ENCODE data around the gene GDF11. TPM values are rescaled to one million over a fixed set of nuclear protein-coding genes. Genes with fewer than 3 reads are reported as not detected.

GDF11 gene
- polyA plus RNA-seq, 2 of the 4 experiments (the other 2 are of a cell fraction): 1.2 to 3.6 TPM

- no peaks in the 10 kb centered on the region for H3K4me1 ChIP-seq
- FAIRE-seq (no peak), ATAC-seq (no peak), DNase-seq (ENCODE audit: low read depth in 1 of 2, low spot score in 1 of 2) (no peak)
- H3K4me2 ChIP-seq: no peak overlapping the region
- ChIA-PET POLR2A (no interaction called here), CTCF (interaction anchor here (0.8 to 2.2 kb wide), 5 partner anchors 10 to 39 kb away, joined by 3 to 7 read pairs (median 3); no protein-coding TSS in a partner anchor)
- TF ChIP-seq RARB (CRISPR knock-in tag; IDR thresholded peaks at IDR 0.05): no peak
- TF ChIP-seq HDAC2 (IDR thresholded peaks at IDR 0.05): no peak
- no peak for TF ChIP-seq EHF (CRISPR knock-in tag; IDR thresholded peaks at IDR 0.05)
- TF ChIP-seq ZNF302 (CRISPR knock-in tag; IDR thresholded peaks at IDR 0.05): no peak
- TF ChIP-seq KDM1A (IDR thresholded peaks at IDR 0.05; ENCODE audit: low read depth): no peak
- TF ChIP-seq POLR2A (IDR thresholded peaks at IDR 0.05; ENCODE audit: low read length): no peak
- TF ChIP-seq ATOH8 (CRISPR knock-in tag; IDR thresholded peaks at IDR 0.05; ENCODE audit: low read depth): no peak
- TF ChIP-seq, protein P1, sequence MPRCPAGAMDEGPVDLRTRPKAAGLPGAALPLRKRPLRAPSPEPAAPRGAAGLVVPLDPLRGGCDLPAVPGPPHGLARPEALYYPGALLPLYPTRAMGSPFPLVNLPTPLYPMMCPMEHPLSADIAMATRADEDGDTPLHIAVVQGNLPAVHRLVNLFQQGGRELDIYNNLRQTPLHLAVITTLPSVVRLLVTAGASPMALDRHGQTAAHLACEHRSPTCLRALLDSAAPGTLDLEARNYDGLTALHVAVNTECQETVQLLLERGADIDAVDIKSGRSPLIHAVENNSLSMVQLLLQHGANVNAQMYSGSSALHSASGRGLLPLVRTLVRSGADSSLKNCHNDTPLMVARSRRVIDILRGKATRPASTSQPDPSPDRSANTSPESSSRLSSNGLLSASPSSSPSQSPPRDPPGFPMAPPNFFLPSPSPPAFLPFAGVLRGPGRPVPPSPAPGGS (IDR thresholded peaks at IDR 0.05): no peak
- TF ChIP-seq, protein P2, sequence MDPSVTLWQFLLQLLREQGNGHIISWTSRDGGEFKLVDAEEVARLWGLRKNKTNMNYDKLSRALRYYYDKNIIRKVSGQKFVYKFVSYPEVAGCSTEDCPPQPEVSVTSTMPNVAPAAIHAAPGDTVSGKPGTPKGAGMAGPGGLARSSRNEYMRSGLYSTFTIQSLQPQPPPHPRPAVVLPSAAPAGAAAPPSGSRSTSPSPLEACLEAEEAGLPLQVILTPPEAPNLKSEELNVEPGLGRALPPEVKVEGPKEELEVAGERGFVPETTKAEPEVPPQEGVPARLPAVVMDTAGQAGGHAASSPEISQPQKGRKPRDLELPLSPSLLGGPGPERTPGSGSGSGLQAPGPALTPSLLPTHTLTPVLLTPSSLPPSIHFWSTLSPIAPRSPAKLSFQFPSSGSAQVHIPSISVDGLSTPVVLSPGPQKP (IDR thresholded peaks at IDR 0.05; ENCODE audit: low read depth, low read length): no peak
- H3K27ac ChIP-seq: no peak overlapping the region
- H3K4me3 ChIP-seq: no peak overlapping the region
- 0 out of 3 replicates have a peak, but pooled peaks cover 2% of the 10 kb centered on the region for H3K9me3 ChIP-seq
Observed at GRCh38 chr12:55762646-55763045, 19.7 kb downstream of the GDF11 start.

DNA sequence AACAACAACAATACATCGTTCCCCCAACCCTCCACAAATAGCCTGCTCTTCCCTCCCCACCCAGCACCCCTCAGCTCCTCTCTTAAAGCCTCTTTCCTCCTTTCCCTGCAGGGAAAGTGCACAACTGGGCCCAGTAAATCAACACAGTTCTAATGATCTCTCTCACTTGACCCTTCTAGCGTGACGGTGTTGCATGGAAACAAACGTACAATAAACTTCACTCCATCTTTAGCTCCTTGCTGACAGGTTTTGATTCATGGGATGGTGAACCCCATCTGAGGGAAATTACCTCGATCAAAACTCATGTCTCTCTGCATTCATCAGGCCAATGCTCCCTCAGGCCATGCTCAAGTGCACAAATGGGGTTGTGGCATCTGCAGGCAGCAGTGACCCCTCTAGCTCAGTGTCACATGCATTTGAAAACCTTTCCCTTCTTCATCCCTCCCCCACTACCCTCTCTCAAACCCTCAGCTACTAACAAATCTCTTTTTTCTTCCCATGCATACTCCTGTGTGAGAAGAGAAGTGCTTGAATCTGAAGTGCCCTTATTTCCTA is 22.9 kb downstream of the GDF11 start:
- 86% methylated on average over 5 of the region's 5 CpGs for WGBS (ENCODE audit: missing lambda C conversion rate)
- FAIRE-seq: no peak
- no peak overlapping the region for H3K27ac ChIP-seq
- no peak; a peak in 1 of 6 replicates for ATAC-seq
- ChIA-PET CTCF (interaction anchor here (0.7 to 1.2 kb wide), 5 partner anchors 13 to 27 kb away, joined by 3 to 7 read pairs (median 3); no protein-coding TSS in a partner anchor), POLR2A (no interaction called here)
- DNase-seq (ENCODE audit: low read depth in 1 of 2, low spot score in 1 of 2): no peak
- TF ChIP-seq JUN (IDR thresholded peaks at IDR 0.05) (no peak), RNF2 (IDR thresholded peaks at IDR 0.05; ENCODE audit: borderline replicate concordance, low read depth) (no peak), RFX5 (IDR thresholded peaks at IDR 0.05) (no peak), CBX8 (IDR thresholded peaks at IDR 0.05) (no peak), ATOH8 (CRISPR knock-in tag; IDR thresholded peaks at IDR 0.05; ENCODE audit: low read depth) (no peak), FOSB (CRISPR knock-in tag; IDR thresholded peaks at IDR 0.05) (no peak), CHD2 (IDR thresholded peaks at IDR 0.05; ENCODE audit: low read length, partially characterized antibody) (no peak), KDM1A (IDR thresholded peaks at IDR 0.05; ENCODE audit: low read depth) (no peak), EHMT2 (IDR thresholded peaks at IDR 0.05; ENCODE audit: low read depth) (no peak), CEBPB (IDR thresholded peaks at IDR 0.05) (no peak), JUNB (IDR thresholded peaks at IDR 0.05) (no peak), HEYL (CRISPR knock-in tag; IDR thresholded peaks at IDR 0.05) (no peak), TFCP2L1 (CRISPR knock-in tag; IDR thresholded peaks at IDR 0.05) (no peak), GATA3 (IDR thresholded peaks at IDR 0.05; ENCODE audit: borderline replicate concordance) (no peak), SREBF2 (IDR thresholded peaks at IDR 0.05) (no peak), NR3C1 (IDR thresholded peaks at IDR 0.05) (no peak), E2F6 (IDR thresholded peaks at IDR 0.05; ENCODE audit: borderline replicate concordance, low read depth) (no peak), HOXB5 (CRISPR knock-in tag; IDR thresholded peaks at IDR 0.05) (no peak)
- TF ChIP-seq, protein P1 (IDR thresholded peaks at IDR 0.05): no peak
- TF ChIP-seq, protein P3, sequence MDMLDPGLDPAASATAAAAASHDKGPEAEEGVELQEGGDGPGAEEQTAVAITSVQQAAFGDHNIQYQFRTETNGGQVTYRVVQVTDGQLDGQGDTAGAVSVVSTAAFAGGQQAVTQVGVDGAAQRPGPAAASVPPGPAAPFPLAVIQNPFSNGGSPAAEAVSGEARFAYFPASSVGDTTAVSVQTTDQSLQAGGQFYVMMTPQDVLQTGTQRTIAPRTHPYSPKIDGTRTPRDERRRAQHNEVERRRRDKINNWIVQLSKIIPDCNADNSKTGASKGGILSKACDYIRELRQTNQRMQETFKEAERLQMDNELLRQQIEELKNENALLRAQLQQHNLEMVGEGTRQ (IDR thresholded peaks at IDR 0.05): no peak
- no peak overlapping the region for H3K4me3 ChIP-seq
- no peak overlapping the region for H3K4me2 ChIP-seq
- H3K4me1 ChIP-seq: no peaks in the 10 kb centered on the region
- H3K9me3 ChIP-seq: no peaks in the 10 kb centered on the region
